ENCODE measurements around the gene PTH1R.
"Not testable (repeated sequence)": the region's sequence is repeated elsewhere in the genome, so short reads cannot be mapped to it uniquely, and the experiment has no call there.

PTH1R gene

DNA sequence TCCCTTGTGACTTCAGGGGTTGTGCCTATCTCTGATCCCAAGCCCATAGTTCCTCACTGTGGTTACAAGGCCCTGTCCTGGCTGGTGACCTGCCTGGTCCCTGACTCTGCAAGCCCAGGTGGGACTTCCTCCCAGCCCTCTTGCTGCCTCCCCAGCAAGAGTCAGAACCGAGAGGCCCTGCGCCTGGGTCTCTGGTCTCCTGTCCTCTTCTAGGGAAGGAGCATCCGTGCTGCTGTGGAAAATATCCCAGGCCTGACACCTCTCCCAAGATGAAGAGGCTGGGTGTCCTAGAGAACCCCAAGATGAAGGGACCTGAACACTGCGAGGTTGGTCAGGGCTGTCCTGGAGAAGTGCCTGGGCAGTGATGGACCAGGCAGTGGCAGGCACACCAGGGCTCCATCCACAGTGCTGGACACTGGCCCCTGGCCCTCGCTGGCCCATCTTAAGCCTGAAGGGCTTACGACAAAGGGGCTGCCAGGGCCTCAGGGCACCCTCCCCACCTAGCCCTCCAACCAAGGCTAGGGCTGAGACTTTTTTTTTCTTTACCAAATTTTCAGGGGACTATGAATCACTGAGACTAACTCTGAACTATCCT lies 32.7 kb downstream of the PTH1R start:
- peaks cover 0 to 3% of the 10 kb centered on the region in 2 donors for H3K36me3 ChIP-seq (ENCODE audit: control insufficient read depth in 1 of 2, insufficient read depth in 2 of 2, low read length in 2 of 2)
- peaks cover 4 to 15% of the 10 kb centered on the region in 2 donors for H3K4me1 ChIP-seq (ENCODE audit: control insufficient read depth in 1 of 2, insufficient read depth in 2 of 2, low read length in 2 of 2)
- peaks cover 0 to 11% of the 10 kb centered on the region in 2 donors for H3K27me3 ChIP-seq (ENCODE audit: control insufficient read depth in 1 of 2, insufficient read depth in 2 of 2, low read length in 2 of 2)

DNA sequence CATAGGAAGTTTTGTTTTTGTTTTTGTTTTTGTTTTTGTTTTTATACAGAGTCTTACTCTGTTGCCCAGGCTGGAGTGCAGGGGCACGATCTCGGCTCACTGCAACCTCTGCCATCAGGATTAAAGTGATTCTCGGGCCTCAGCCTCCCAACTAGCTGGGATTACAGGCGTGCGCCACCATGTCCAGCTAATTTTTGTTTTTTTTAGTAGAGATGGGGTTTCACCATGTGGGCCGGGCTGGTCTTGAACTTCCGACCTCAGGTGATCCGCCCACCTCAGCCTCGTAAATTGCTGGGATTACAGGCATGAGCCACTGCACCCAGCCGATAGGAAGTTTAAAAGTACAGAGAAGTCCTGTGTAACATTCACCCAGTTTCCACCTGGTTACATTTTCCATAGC lies 33.4 kb downstream of the PTH1R start:
- H3K9ac ChIP-seq (ENCODE audit: low read depth in 1 of 2, low read length in 2 of 2); H3K27ac ChIP-seq (ENCODE audit: low read depth, low read length); H3K4me3 ChIP-seq (ENCODE audit: low read depth in 1 of 2, low read length in 2 of 2); H3K36me3 ChIP-seq (ENCODE audit: control insufficient read depth in 1 of 2, insufficient read depth in 2 of 2, low read length in 2 of 2); H3K9me3 ChIP-seq (ENCODE audit: control insufficient read depth in 1 of 2, low read length in 2 of 2): not testable (repeated sequence)
- peaks cover 0 to 11% of the 10 kb centered on the region in 2 donors for H3K27me3 ChIP-seq (ENCODE audit: control insufficient read depth in 1 of 2, insufficient read depth in 2 of 2, low read length in 2 of 2)
- peaks cover 4 to 15% of the 10 kb centered on the region in 2 donors for H3K4me1 ChIP-seq (ENCODE audit: control insufficient read depth in 1 of 2, insufficient read depth in 2 of 2, low read length in 2 of 2)

More for the DNA sequence above, 32.7 kb downstream of the PTH1R start:
- no peak overlapping the region for H3K27ac ChIP-seq (ENCODE audit: low read depth, low read length)
- no peak overlapping the region for H3K4me3 ChIP-seq (ENCODE audit: low read depth in 1 of 2, low read length in 2 of 2)
- H3K9ac ChIP-seq (ENCODE audit: low read depth in 1 of 2, low read length in 2 of 2) = no peak overlapping the region
- H3K9me3 ChIP-seq (ENCODE audit: control insufficient read depth in 1 of 2, low read length in 2 of 2) = no peaks in the 10 kb centered on the region

DNA sequence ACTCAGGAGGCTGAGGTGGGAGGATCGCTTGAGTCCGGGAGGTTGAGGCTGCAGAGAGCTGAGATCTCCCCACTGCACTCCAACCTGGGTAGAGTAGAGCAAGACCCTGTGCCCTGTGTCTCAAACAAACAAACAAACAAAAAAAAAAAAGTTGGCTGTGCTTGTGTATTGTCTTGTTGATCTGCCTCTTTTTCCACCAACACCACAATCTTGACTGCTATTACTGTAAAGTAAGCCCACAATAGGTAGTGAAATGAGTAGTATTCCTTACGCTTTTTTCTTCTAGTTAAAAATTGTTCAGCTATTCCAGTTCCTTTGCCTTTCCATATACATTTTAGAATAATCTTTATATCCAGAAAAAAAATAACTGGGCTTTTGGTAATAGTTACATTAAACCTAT lies 35.5 kb downstream of the PTH1R start:
- Histone ChIP-seq H3K27ac (ENCODE audit: low read depth, low read length) (no peak overlapping the region), H3K27me3 (ENCODE audit: control insufficient read depth in 1 of 2, insufficient read depth in 2 of 2, low read length in 2 of 2) (peaks cover 0 to 3% of the 10 kb centered on the region in 2 donors), H3K9me3 (ENCODE audit: control insufficient read depth in 1 of 2, low read length in 2 of 2) (no peaks in the 10 kb centered on the region), H3K9ac (ENCODE audit: low read depth in 1 of 2, low read length in 2 of 2) (no peak overlapping the region), H3K36me3 (ENCODE audit: control insufficient read depth in 1 of 2, insufficient read depth in 2 of 2, low read length in 2 of 2) (peaks cover 4 to 17% of the 10 kb centered on the region in 2 donors), H3K4me1 (ENCODE audit: control insufficient read depth in 1 of 2, insufficient read depth in 2 of 2, low read length in 2 of 2) (peaks cover 4 to 15% of the 10 kb centered on the region in 2 donors), H3K4me3 (ENCODE audit: low read depth in 1 of 2, low read length in 2 of 2) (no peak overlapping the region)

DNA sequence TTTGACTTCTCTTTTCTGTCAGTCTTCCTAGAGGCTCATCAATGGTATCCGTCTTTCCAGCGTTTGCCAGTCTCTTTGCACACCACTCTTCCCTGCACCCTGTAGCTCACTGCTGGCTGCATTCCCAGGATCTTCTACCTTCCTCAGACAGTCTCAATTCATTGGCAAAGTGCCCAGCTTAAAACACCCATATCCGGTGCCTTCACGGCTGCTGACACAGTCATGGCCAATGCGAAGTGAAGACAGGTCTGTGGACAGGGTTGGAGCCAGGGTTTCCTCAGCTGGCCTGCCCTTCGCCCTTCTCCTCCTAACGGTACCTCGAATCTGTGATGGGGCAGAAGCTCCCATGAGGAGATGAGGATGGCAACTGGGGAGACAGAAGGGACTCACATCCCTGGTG lies 36.1 kb downstream of the PTH1R start:
- Histone ChIP-seq H3K9me3 (ENCODE audit: control insufficient read depth in 1 of 2, low read length in 2 of 2) (no peaks in the 10 kb centered on the region), H3K27ac (ENCODE audit: low read depth, low read length) (no peak overlapping the region)

DNA sequence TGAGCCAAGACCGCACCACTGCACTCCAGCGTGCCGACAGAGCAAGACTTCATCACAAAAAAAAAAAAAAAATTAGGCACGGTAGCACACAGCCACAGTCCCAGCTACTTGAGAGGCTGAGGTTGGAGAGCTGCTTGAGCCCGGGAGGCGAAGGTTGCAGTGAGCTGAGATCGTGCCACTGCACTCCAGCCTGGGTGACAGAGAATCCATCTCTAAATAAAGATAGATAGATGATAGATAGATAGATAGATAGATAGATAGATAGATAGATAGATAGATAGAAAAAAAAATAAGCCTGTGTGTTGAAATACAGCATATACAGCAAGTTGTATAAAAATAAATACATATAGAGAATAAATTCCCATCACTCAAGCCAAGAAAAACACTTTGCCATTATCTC lies 37.3 kb downstream of the PTH1R start:
- Histone ChIP-seq H3K9ac (ENCODE audit: low read depth in 1 of 2, low read length in 2 of 2) (no peak overlapping the region), H3K9me3 (ENCODE audit: control insufficient read depth in 1 of 2, low read length in 2 of 2) (no peaks in the 10 kb centered on the region), H3K4me3 (ENCODE audit: low read depth in 1 of 2, low read length in 2 of 2) (no peak overlapping the region), H3K27ac (ENCODE audit: low read depth, low read length) (no peak overlapping the region), H3K4me1 (ENCODE audit: control insufficient read depth in 1 of 2, insufficient read depth in 2 of 2, low read length in 2 of 2) (peaks cover 0 to 6% of the 10 kb centered on the region in 2 donors), H3K36me3 (ENCODE audit: control insufficient read depth in 1 of 2, insufficient read depth in 2 of 2, low read length in 2 of 2) (peaks cover 9 to 27% of the 10 kb centered on the region in 2 donors), H3K27me3 (ENCODE audit: control insufficient read depth in 1 of 2, insufficient read depth in 2 of 2, low read length in 2 of 2) (no peaks in the 10 kb centered on the region)

More for the DNA sequence above, 36.1 kb downstream of the PTH1R start:
- Histone ChIP-seq H3K9ac (ENCODE audit: low read depth in 1 of 2, low read length in 2 of 2) (no peak overlapping the region), H3K36me3 (ENCODE audit: control insufficient read depth in 1 of 2, insufficient read depth in 2 of 2, low read length in 2 of 2) (peaks cover 5 to 18% of the 10 kb centered on the region in 2 donors), H3K4me1 (ENCODE audit: control insufficient read depth in 1 of 2, insufficient read depth in 2 of 2, low read length in 2 of 2) (peaks cover 4 to 15% of the 10 kb centered on the region in 2 donors), H3K4me3 (ENCODE audit: low read depth in 1 of 2, low read length in 2 of 2) (no peak overlapping the region), H3K27me3 (ENCODE audit: control insufficient read depth in 1 of 2, insufficient read depth in 2 of 2, low read length in 2 of 2) (peaks cover 0 to 3% of the 10 kb centered on the region in 2 donors)

DNA sequence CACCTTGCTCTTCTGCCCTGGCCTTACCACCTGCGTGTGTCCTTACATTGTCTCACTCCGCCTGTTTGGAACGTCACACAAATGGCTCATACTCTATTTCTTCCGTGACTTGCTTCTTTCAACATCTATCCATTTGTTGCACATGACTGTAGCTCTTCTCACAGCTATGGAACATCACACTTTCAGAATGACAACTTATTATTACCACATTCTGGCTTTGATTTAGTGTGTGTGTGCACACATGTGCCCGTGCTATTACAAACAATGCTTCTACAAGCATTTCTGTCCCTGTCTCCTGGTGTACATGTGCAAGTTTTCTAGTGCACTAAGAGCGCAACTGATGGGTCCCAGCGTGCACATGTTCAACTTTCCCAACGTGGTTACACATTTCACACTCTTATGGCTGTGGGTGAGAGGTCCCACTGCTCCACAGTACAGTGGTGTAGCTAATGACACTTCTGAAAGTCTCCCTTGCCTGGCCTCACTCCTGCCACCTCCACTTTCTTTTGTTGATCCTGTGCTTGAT lies 37.8 kb downstream of the PTH1R start:
- no peak overlapping the region for H3K27ac ChIP-seq (ENCODE audit: low read depth, low read length)
- peaks cover 0 to 6% of the 10 kb centered on the region in 2 donors for H3K4me1 ChIP-seq (ENCODE audit: control insufficient read depth in 1 of 2, insufficient read depth in 2 of 2, low read length in 2 of 2)
- no peaks in the 10 kb centered on the region for H3K27me3 ChIP-seq (ENCODE audit: control insufficient read depth in 1 of 2, insufficient read depth in 2 of 2, low read length in 2 of 2)
- H3K9ac ChIP-seq (ENCODE audit: low read depth in 1 of 2, low read length in 2 of 2) = no peak overlapping the region
- no peak overlapping the region for H3K4me3 ChIP-seq (ENCODE audit: low read depth in 1 of 2, low read length in 2 of 2)
- no peaks in the 10 kb centered on the region for H3K9me3 ChIP-seq (ENCODE audit: control insufficient read depth in 1 of 2, low read length in 2 of 2)
- peaks cover 13 to 32% of the 10 kb centered on the region in 2 donors for H3K36me3 ChIP-seq (ENCODE audit: control insufficient read depth in 1 of 2, insufficient read depth in 2 of 2, low read length in 2 of 2)

DNA sequence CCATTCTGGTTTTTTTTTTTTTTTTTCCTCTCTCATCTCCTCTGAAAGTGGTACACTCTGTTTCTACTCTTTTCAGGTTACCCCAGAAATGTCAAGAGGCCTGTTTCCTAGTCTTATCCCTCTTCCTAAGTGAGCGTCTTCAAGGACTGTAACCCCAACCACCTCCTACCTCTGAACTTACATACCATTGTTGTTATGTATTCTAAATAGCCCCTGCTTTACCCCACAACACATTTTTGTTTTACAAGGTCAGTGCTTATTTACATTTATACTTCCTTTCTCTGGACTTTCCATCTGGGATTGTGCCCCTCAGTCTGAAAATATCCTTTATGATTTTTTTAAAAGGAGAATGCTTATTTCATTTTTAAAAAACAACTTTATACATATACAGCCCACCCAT lies 38.8 kb downstream of the PTH1R start:
- Histone ChIP-seq H3K9ac (ENCODE audit: low read depth in 1 of 2, low read length in 2 of 2) (no peak overlapping the region), H3K4me3 (ENCODE audit: low read depth in 1 of 2, low read length in 2 of 2) (no peak overlapping the region), H3K9me3 (ENCODE audit: control insufficient read depth in 1 of 2, low read length in 2 of 2) (no peaks in the 10 kb centered on the region), H3K27me3 (ENCODE audit: control insufficient read depth in 1 of 2, insufficient read depth in 2 of 2, low read length in 2 of 2) (no peaks in the 10 kb centered on the region), H3K36me3 (ENCODE audit: control insufficient read depth in 1 of 2, insufficient read depth in 2 of 2, low read length in 2 of 2) (peaks cover 21 to 41% of the 10 kb centered on the region in 2 donors), H3K4me1 (ENCODE audit: control insufficient read depth in 1 of 2, insufficient read depth in 2 of 2, low read length in 2 of 2) (peaks cover 0 to 6% of the 10 kb centered on the region in 2 donors), H3K27ac (ENCODE audit: low read depth, low read length) (no peak overlapping the region)

DNA sequence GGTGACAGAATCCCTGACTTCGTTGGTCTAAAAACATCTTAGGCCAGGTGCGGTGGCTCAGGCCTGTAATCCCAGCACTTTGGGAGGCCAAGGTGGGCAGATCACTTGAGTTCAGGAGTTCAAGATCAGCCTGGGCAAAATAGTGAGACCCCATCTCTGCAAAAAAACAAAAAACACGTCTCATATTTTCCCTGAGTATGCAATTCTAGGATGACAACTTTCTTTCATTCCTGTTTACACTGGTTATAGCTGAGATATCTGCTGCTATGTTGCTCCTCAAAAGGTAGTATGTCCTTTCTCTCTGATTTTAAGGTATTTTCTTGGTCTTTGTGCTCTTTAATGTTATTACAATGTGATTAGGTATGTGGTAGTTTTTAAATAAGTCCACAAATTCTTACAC lies 39.3 kb downstream of the PTH1R start:
- no peak overlapping the region for H3K9ac ChIP-seq (ENCODE audit: low read depth in 1 of 2, low read length in 2 of 2)
- H3K4me3 ChIP-seq (ENCODE audit: low read depth in 1 of 2, low read length in 2 of 2) = no peak overlapping the region
- no peaks in the 10 kb centered on the region for H3K9me3 ChIP-seq (ENCODE audit: control insufficient read depth in 1 of 2, low read length in 2 of 2)
- no peak overlapping the region for H3K27ac ChIP-seq (ENCODE audit: low read depth, low read length)
- peaks cover 0 to 6% of the 10 kb centered on the region in 2 donors for H3K4me1 ChIP-seq (ENCODE audit: control insufficient read depth in 1 of 2, insufficient read depth in 2 of 2, low read length in 2 of 2)
- peaks cover 27 to 46% of the 10 kb centered on the region in 2 donors for H3K36me3 ChIP-seq (ENCODE audit: control insufficient read depth in 1 of 2, insufficient read depth in 2 of 2, low read length in 2 of 2)
- H3K27me3 ChIP-seq (ENCODE audit: control insufficient read depth in 1 of 2, insufficient read depth in 2 of 2, low read length in 2 of 2) = no peaks in the 10 kb centered on the region

DNA sequence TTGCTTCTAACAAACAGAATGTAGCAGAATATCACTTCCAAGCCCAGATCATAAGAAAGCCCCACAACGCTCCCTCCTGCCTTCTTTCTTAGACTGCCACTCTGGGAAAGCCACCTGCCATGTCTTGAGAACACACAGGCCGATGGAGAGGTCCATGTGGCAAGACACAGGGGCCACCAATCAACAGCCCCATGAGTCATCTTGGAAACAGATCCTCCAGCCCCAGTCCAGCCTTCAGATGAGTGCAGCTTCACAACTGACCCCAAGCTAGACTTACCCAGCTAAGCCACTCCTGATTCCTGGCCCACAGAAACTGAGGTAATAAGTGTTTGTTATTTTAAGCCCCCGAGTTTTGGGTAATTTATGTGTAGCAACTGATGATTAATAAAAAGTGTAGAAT lies 39.7 kb downstream of the PTH1R start:
- Histone ChIP-seq H3K9me3 (ENCODE audit: control insufficient read depth in 1 of 2, low read length in 2 of 2) (no peaks in the 10 kb centered on the region), H3K4me1 (ENCODE audit: control insufficient read depth in 1 of 2, insufficient read depth in 2 of 2, low read length in 2 of 2) (peaks cover 0 to 6% of the 10 kb centered on the region in 2 donors), H3K36me3 (ENCODE audit: control insufficient read depth in 1 of 2, insufficient read depth in 2 of 2, low read length in 2 of 2) (peaks cover 30 to 51% of the 10 kb centered on the region in 2 donors), H3K9ac (ENCODE audit: low read depth in 1 of 2, low read length in 2 of 2) (no peak overlapping the region), H3K4me3 (ENCODE audit: low read depth in 1 of 2, low read length in 2 of 2) (no peak overlapping the region), H3K27me3 (ENCODE audit: control insufficient read depth in 1 of 2, insufficient read depth in 2 of 2, low read length in 2 of 2) (no peaks in the 10 kb centered on the region), H3K27ac (ENCODE audit: low read depth, low read length) (no peak overlapping the region)

DNA sequence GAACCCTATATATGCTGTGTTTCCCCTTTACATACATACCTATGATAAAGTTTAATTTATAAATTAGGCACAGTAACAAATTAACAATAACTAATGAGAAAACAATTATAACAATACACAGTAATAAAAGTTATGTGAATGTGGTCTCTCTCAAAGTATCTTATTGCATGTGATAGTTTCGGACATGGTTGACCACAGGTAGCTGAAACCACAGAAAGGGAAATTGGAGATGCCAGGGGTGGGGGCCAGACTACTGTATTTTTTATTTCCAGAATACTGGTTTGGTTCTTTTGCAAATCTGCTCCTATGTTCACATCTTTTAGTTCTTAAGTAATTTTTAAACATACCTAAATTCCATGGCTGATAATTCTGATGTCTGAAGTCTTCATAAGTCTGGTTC lies 40.7 kb downstream of the PTH1R start:
- Histone ChIP-seq H3K36me3 (ENCODE audit: control insufficient read depth in 1 of 2, insufficient read depth in 2 of 2, low read length in 2 of 2) (peaks cover 38 to 60% of the 10 kb centered on the region in 2 donors), H3K4me1 (ENCODE audit: control insufficient read depth in 1 of 2, insufficient read depth in 2 of 2, low read length in 2 of 2) (peaks cover 0 to 6% of the 10 kb centered on the region in 2 donors), H3K9ac (ENCODE audit: low read depth in 1 of 2, low read length in 2 of 2) (no peak overlapping the region)

More for the DNA sequence above, 40.7 kb downstream of the PTH1R start:
- Histone ChIP-seq H3K9me3 (ENCODE audit: control insufficient read depth in 1 of 2, low read length in 2 of 2) (no peaks in the 10 kb centered on the region), H3K4me3 (ENCODE audit: low read depth in 1 of 2, low read length in 2 of 2) (no peak overlapping the region), H3K27ac (ENCODE audit: low read depth, low read length) (no peak overlapping the region), H3K27me3 (ENCODE audit: control insufficient read depth in 1 of 2, insufficient read depth in 2 of 2, low read length in 2 of 2) (no peaks in the 10 kb centered on the region)

All from duodenal mucosa (tissue), 2 donors.